ENCODE results near the gene MYL7.

MYL7 gene

DNA sequence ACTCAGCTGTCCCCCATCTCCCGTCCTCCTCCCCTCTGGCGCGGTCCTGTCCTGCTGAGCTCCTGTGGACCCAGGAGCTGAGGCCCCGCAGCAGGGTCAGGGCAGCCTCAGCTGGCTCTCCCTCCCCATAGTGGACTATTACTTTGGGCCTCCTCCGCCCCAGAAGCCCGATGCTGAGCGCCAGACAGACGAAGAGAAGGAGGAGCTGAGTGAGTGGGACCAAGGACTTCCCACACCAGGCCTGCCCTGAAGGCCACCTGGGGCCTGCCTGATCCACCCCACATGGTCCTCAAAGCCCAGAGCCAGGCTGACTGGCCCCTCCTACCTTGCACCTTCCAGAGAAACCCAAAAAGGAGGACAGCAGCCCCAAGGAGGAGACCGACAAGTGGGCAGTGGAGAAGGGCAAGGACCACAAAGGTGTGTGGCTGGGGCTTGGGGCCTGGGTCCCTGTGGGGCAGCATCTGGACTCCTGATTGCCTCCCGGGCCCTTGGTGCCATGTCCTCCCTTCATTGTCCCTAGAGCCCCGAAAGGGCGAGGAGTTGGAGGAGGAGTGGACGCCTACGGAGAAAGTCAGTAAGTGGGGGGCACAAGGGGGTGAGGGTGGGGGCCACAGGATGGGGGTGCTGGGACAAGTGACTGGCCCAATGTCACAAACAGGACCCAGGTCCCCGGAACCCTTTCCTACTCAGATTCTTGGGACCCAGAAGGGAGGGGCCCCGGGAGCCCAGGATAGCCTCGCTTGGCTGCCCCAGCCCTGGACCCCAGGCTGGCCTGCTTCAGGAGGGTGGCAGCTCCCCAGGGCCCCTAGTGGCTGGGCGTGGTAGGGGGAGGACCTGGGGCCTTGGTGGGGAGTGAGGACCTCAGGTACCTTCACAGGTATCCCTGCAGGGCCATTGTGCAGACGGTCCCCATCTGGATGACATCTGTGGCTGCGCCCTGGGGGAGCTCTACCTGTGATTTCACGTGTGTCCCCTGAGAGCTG, 32.1 kb downstream of the MYL7 start:
- no peak overlapping the region for H3K9ac ChIP-seq (ENCODE audit: low read length)
- H3K36me3 ChIP-seq (ENCODE audit: control insufficient read depth, insufficient read depth, low read length), result peaks cover 2% of the 10 kb centered on the region
- H3K4me1 ChIP-seq (ENCODE audit: control insufficient read depth, insufficient read depth, low read length), result no peaks in the 10 kb centered on the region
- peaks cover 20% of the 10 kb centered on the region for H3K27me3 ChIP-seq (ENCODE audit: control insufficient read depth, insufficient read depth, low read length)
- no peak overlapping the region for H3K4me3 ChIP-seq (ENCODE audit: low read length)
- H3K9me3 ChIP-seq (ENCODE audit: control insufficient read depth, low read length), result no peaks in the 10 kb centered on the region

DNA sequence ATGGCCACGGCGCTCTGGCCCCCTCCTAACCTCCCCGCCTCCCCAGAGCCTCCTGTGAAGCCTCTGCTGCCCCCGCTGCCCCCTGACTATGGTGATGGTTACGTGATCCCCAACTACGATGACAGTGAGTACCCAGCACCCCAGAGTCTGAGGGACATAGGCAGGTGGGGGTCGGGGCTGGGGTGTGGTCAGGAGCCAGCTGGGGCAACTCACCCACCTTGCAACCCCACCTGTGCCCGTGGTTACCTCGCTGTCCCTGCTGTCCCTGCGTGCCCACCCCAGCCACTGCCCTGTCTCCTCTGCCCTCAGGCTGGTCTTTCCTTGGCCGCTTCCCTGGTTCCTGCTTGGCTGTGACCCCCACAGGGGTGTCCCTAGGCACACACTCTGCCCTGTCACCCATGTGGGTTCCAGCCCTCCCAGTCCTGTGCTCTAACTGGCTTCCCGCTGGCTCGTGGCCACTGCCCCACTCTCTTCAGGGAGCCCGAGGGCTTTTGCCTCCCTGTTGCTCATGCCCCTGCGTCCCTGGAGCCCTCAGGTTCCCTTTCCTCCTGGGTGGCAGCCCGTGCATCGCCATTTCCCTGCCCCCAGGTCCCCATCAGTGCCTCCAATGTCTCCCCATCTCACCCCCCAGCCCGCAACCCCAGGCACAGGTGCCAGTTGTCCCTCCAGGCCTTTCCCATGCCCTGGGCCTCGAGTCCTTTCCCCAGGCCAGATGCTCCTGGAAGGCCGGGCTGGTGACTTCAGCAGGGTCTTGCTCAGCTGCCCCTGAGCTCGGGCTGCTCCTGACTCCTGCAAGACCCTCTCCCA, 33.0 kb downstream of the MYL7 start:
- no peaks in the 10 kb centered on the region for H3K9me3 ChIP-seq (ENCODE audit: control insufficient read depth, low read length)
- H3K9ac ChIP-seq (ENCODE audit: low read length), result no peak overlapping the region
- no peaks in the 10 kb centered on the region for H3K36me3 ChIP-seq (ENCODE audit: control insufficient read depth, insufficient read depth, low read length)
- H3K27me3 ChIP-seq (ENCODE audit: control insufficient read depth, insufficient read depth, low read length), result peaks cover 27% of the 10 kb centered on the region
- no peak overlapping the region for H3K4me3 ChIP-seq (ENCODE audit: low read length)
- H3K4me1 ChIP-seq (ENCODE audit: control insufficient read depth, insufficient read depth, low read length), result no peaks in the 10 kb centered on the region

DNA sequence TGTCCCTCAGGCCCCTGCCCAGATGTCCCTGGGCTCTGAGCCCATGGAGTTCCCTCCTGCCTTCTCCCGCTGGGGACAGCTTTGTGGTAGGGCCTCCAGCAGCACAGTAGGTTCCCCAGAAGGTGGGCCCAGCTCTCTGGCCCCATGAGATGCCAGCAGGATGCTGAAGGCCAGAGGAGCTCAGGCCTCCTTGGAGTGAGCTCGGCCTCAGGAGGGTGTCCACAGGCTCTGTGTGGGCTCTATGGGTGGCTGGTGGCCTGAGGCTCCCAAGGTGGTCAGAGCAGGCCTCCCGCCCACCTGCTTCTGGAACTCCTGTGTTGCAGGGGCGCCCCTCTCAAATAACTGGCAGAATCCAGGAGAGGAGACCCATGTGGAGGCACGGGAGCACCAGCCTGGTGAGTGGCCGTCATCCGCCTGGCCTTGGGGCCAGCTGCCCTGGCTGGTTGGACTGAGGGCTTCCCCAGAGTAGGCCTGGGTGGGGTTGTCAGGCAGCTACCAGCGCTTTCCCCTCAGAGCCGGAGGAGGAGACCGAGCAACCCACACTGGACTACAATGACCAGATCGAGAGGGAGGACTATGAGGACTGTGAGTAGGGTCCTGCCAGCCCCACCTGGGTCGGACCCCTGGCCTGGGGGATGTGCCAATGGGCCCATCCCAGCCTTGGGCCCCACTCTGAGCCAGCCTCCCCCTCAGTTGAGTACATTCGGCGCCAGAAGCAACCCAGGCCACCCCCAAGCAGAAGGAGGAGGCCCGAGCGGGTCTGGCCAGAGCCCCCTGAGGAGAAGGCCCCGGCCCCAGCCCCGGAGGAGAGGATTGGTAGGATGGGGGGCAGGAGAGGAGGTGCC, 33.8 kb downstream of the MYL7 start:
- no peaks in the 10 kb centered on the region for H3K9me3 ChIP-seq (ENCODE audit: control insufficient read depth, low read length)
- no peak overlapping the region for H3K9ac ChIP-seq (ENCODE audit: low read length)
- H3K27me3 ChIP-seq (ENCODE audit: control insufficient read depth, insufficient read depth, low read length), result peaks cover 35% of the 10 kb centered on the region
- H3K36me3 ChIP-seq (ENCODE audit: control insufficient read depth, insufficient read depth, low read length), result no peaks in the 10 kb centered on the region
- H3K4me3 ChIP-seq (ENCODE audit: low read length), result no peak overlapping the region
- no peaks in the 10 kb centered on the region for H3K4me1 ChIP-seq (ENCODE audit: control insufficient read depth, insufficient read depth, low read length)

GRCh38 chr7:44106311-44107065, 34.6 kb downstream of the MYL7 start:
- Histone ChIP-seq H3K9ac (ENCODE audit: low read length) (no peak overlapping the region), H3K4me1 (ENCODE audit: control insufficient read depth, insufficient read depth, low read length) (no peaks in the 10 kb centered on the region), H3K36me3 (ENCODE audit: control insufficient read depth, insufficient read depth, low read length) (no peaks in the 10 kb centered on the region), H3K4me3 (ENCODE audit: low read length) (no peak overlapping the region), H3K27me3 (ENCODE audit: control insufficient read depth, insufficient read depth, low read length) (peaks cover 36% of the 10 kb centered on the region), H3K9me3 (ENCODE audit: control insufficient read depth, low read length) (no peaks in the 10 kb centered on the region)

DNA sequence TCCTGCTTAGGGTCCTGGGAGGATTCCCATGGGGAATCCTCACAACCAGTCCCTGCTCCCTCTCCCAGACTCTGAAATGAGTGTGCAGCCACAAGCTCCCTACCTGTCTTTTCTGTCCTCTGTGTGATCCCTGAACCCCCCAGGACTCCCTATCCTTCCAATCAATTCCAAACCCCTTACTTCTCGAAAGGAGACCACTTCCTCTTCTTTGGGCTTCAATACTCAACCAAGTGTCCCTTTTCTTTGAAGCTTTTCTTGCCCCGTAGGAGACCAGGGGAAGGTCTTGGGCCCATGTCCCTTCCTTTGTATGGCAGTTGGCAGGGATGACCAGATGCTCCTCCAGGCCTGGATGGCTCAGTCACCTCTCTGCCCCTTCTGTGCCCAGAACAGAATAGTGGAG, 35.3 kb downstream of the MYL7 start:
- no peak overlapping the region for H3K9ac ChIP-seq (ENCODE audit: low read length)
- H3K9me3 ChIP-seq (ENCODE audit: control insufficient read depth, low read length), result no peaks in the 10 kb centered on the region
- H3K4me3 ChIP-seq (ENCODE audit: low read length), result no peak overlapping the region
- H3K27me3 ChIP-seq (ENCODE audit: control insufficient read depth, insufficient read depth, low read length), result peaks cover 36% of the 10 kb centered on the region
- H3K4me1 ChIP-seq (ENCODE audit: control insufficient read depth, insufficient read depth, low read length), result peaks cover under 1% of the 10 kb centered on the region
- no peaks in the 10 kb centered on the region for H3K36me3 ChIP-seq (ENCODE audit: control insufficient read depth, insufficient read depth, low read length)

DNA sequence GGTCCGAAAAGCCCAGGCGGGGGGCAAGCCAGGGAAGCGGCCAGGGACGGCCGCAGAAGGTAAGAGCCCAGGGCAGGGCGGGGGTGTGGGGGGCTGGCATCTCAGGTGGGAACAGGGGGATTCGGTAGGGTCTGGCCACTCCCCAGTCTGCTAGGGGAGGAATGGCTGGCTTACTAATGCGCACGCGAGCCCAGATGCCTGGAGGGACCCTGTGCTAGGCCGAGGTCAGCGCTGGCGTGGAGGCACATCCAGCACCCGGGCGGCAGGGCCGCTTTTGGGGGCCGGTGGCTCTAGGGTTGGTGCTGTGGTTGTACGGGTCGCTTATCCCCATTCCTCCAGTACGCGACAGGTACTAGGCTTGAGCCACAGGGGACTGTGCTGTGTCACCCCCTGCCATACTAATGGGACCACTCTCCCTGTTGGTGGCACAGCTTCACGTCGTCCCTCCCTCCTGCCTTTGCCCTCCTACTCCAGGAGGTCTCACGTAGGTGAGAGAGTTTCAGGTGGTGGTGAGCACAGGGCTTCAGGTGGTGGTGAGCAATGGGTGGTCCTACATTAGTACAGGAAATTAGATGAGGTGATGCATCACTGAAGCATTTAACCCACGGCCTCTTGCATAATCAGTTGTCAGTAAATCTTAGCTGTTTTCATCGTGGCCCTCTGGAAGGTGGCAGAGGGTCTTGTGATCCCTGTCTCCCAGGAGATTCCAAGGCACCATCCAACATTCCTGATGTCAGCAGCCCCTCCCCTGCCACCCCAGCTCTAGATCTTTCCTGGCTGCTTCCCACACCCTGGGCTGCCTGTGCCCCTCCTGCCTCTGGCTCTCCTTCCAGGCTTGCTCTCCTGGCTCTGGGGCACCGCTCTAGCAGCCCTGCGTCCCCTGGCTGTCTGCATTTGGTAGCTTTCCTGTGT, 36.0 kb downstream of the MYL7 start:
- H3K9me3 ChIP-seq (ENCODE audit: control insufficient read depth, low read length), result no peaks in the 10 kb centered on the region
- H3K36me3 ChIP-seq (ENCODE audit: control insufficient read depth, insufficient read depth, low read length), result no peaks in the 10 kb centered on the region
- peaks cover 5% of the 10 kb centered on the region for H3K4me1 ChIP-seq (ENCODE audit: control insufficient read depth, insufficient read depth, low read length)
- H3K4me3 ChIP-seq (ENCODE audit: low read length), result no peak overlapping the region
- peak overlapping the region; percentile 34 for H3K9ac ChIP-seq (ENCODE audit: low read length)
- H3K27me3 ChIP-seq (ENCODE audit: control insufficient read depth, insufficient read depth, low read length), result peaks cover 36% of the 10 kb centered on the region

GRCh38 chr7:44103923-44104859, 36.9 kb downstream of the MYL7 start, which contains the start of gene AEBP1:
Gene AEBP1, plus strand, starts transcription at chr7:44104345. Its CDS starts 321 bp downstream, at chr7:44104666.
- Histone ChIP-seq H3K4me1 (ENCODE audit: control insufficient read depth, insufficient read depth, low read length) (peaks cover 5% of the 10 kb centered on the region), H3K9me3 (ENCODE audit: control insufficient read depth, low read length) (no peaks in the 10 kb centered on the region), H3K4me3 (ENCODE audit: low read length) (no peak within 1 kb of the TSS), H3K36me3 (ENCODE audit: control insufficient read depth, insufficient read depth, low read length) (no peaks in the 10 kb centered on the region), H3K9ac (ENCODE audit: low read length) (peak within 1 kb of the TSS; percentile 34), H3K27me3 (ENCODE audit: control insufficient read depth, insufficient read depth, low read length) (peaks cover 36% of the 10 kb centered on the region)

- Histone ChIP-seq H3K4me1 (ENCODE audit: control insufficient read depth, insufficient read depth, low read length) (peaks cover 5% of the 10 kb centered on the region), H3K36me3 (ENCODE audit: control insufficient read depth, insufficient read depth, low read length) (no peaks in the 10 kb centered on the region), H3K9ac (ENCODE audit: low read length) (no peak overlapping the region), H3K9me3 (ENCODE audit: control insufficient read depth, low read length) (no peaks in the 10 kb centered on the region), H3K27me3 (ENCODE audit: control insufficient read depth, insufficient read depth, low read length) (peaks cover 36% of the 10 kb centered on the region), H3K4me3 (ENCODE audit: low read length) (no peak overlapping the region)
Measured at GRCh38 chr7:44103566-44103922, 37.6 kb downstream of the MYL7 start.

DNA sequence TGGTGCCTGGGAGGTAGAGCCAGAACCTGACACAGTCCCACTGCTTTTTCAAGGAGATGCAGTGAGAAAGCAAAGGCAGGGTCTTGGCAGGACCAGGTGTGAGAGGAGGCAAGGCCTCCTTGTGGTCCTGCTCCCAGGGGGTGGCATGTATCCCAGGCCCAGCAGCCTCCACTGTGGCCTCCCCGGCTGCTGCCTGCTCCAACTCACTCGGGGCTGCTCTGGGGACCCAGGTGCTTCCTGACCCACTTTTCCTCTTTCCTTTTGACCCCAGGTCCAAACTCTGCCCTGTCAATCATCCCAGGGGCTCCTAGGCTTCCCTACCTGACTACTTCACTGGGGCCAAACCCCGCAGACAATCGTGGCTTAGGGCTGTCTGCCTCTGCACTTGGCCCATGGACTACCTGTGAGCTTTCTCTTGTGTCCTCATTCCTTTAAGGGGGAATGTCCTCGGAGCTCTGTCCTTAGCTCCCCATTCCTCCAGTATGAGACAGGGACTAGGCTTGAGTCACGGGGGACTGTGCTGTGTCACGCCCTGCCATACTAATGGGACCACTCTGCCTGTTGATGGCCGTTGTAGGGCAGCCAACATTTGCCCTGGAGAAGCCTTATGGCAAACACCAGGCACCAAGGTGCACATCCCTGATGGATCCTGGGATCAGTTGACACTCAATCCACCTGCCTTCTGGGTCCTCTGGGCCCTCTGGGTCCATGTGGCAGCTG, 38.1 kb downstream of the MYL7 start:
- Histone ChIP-seq H3K4me1 (ENCODE audit: control insufficient read depth, insufficient read depth, low read length) (peaks cover 5% of the 10 kb centered on the region), H3K27me3 (ENCODE audit: control insufficient read depth, insufficient read depth, low read length) (peaks cover 36% of the 10 kb centered on the region), H3K36me3 (ENCODE audit: control insufficient read depth, insufficient read depth, low read length) (no peaks in the 10 kb centered on the region), H3K9ac (ENCODE audit: low read length) (no peak overlapping the region), H3K4me3 (ENCODE audit: low read length) (no peak overlapping the region), H3K9me3 (ENCODE audit: control insufficient read depth, low read length) (no peaks in the 10 kb centered on the region)

All from mucosa of stomach (tissue), 1 donor.